ENCODE data around the gene MALSU1.
"Not testable (repeated sequence)": the region's sequence is repeated elsewhere in the genome, so short reads cannot be mapped to it uniquely, and the experiment has no call there.

The MALSU1 gene

GRCh38 chr7:23295401-23295697 is 3.8 kb upstream of the MALSU1 start:
- peaks cover 14% of the 10 kb centered on the region for H3K9me3 Mint-ChIP-seq
- no peak overlapping the region for H3K27ac Mint-ChIP-seq
- H3K27me3 Mint-ChIP-seq (ENCODE audit: low read depth, poor library complexity): peaks cover 14% of the 10 kb centered on the region
- no peak overlapping the region for H3K4me3 Mint-ChIP-seq
- TF ChIP-seq CTCF (IDR thresholded peaks at IDR 0.05): no peak
- H3K4me1 Mint-ChIP-seq: peaks cover 13% of the 10 kb centered on the region
- H3K36me3 Mint-ChIP-seq (ENCODE audit: low read depth): no peaks in the 10 kb centered on the region
- DNase-seq: no peak

- Mint-ChIP-seq H3K4me1 (peaks cover 36% of the 10 kb centered on the region), H3K4me3 (peak overlapping the region; percentile 93), H3K27ac (peak overlapping the region; percentile 51), H3K27me3 (ENCODE audit: low read depth, poor library complexity) (peaks cover 13% of the 10 kb centered on the region), H3K9me3 (peaks cover 14% of the 10 kb centered on the region), H3K36me3 (ENCODE audit: low read depth) (peaks cover 21% of the 10 kb centered on the region)
- no peak for TF ChIP-seq CTCF (IDR thresholded peaks at IDR 0.05)
- DNase-seq: no peak
These were observed 828 bp upstream of the MALSU1 start for GRCh38 chr7:23298141-23298881.

GRCh38 chr7:23299770-23300300 is 696 bp downstream of the MALSU1 start:
- no peak for TF ChIP-seq CTCF (IDR thresholded peaks at IDR 0.05)
- Mint-ChIP-seq H3K27me3 (ENCODE audit: low read depth, poor library complexity) (peaks cover 13% of the 10 kb centered on the region), H3K36me3 (ENCODE audit: low read depth) (peaks cover 32% of the 10 kb centered on the region), H3K9me3 (peaks cover 16% of the 10 kb centered on the region), H3K27ac (peak overlapping the region; percentile 22), H3K4me1 (peaks cover 36% of the 10 kb centered on the region), H3K4me3 (peak overlapping the region; percentile 93)
- no peak for DNase-seq

- H3K9me3 Mint-ChIP-seq: peaks cover 9% of the 10 kb centered on the region
- TF ChIP-seq CTCF (IDR thresholded peaks at IDR 0.05): no peak
- H3K27ac Mint-ChIP-seq: peak overlapping the region; percentile 52
- H3K4me1 Mint-ChIP-seq: peaks cover 11% of the 10 kb centered on the region
- DNase-seq: no peak
- H3K36me3 Mint-ChIP-seq (ENCODE audit: low read depth): peaks cover 91% of the 10 kb centered on the region
- H3K27me3 Mint-ChIP-seq (ENCODE audit: low read depth, poor library complexity): no peaks in the 10 kb centered on the region
- no peak overlapping the region for H3K4me3 Mint-ChIP-seq
These were observed 7.9 kb downstream of the MALSU1 start for GRCh38 chr7:23306936-23307521.

- Mint-ChIP-seq H3K27ac (no peak overlapping the region), H3K4me1 (no peaks in the 10 kb centered on the region), H3K27me3 (ENCODE audit: low read depth, poor library complexity) (no peaks in the 10 kb centered on the region), H3K9me3 (peaks cover 9% of the 10 kb centered on the region), H3K4me3 (no peak overlapping the region), H3K36me3 (ENCODE audit: low read depth) (peaks cover 92% of the 10 kb centered on the region)
- TF ChIP-seq CTCF (IDR thresholded peaks at IDR 0.05): no peak
- DNase-seq: no peak
These were observed 9.6 kb downstream of the MALSU1 start for GRCh38 chr7:23308754-23309153.

GRCh38 chr7:23312141-23312540 is 13.0 kb downstream of the MALSU1 start:
- DNase-seq; H3K9me3 Mint-ChIP-seq; H3K27me3 Mint-ChIP-seq (ENCODE audit: low read depth, poor library complexity); H3K4me3 Mint-ChIP-seq; H3K4me1 Mint-ChIP-seq: not testable (repeated sequence)
- peak overlapping the region; percentile 54 for H3K27ac Mint-ChIP-seq
- H3K36me3 Mint-ChIP-seq (ENCODE audit: low read depth): peaks cover 82% of the 10 kb centered on the region
